Stimulated activated CD8-positive, alpha-beta memory T cell treated with anti-CD3 and anti-CD28 coated beads, Interleukin-15, amount 100 ng/mL, for 4 hours (primary cell): Measurements from ENCODE around the gene EML5.
A peak's percentile ranks its signal among the peaks of the same experiment; 100 is the strongest.

ENCODE experiments used
- DNase-seq, 2 donors: peaks; one replicate each; pipeline ENCODE4 v3.0.0-alpha.2; 2020; ENCODE audit warnings: low read depth in 2 of 2

The EML5 gene

DNA sequence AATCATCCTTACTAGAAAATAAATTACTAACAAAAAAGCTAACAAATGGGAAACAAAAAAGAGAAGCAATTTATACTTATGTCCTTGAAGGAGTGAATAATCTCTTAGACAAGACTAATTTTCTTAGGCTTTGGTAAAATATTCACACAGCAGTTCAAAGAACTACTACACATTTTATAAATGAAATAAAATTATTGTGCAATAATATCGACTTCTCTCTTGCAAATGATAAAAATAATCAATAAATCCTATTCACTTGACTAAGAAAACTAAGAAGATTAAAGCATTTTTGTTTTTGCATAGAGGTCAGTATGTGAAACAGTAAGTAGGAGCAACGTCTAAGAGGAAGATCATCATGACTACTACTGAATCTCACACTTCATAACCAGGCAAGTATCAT is 82.0 kb downstream of the EML5 start:
- no peak for DNase-seq

DNA sequence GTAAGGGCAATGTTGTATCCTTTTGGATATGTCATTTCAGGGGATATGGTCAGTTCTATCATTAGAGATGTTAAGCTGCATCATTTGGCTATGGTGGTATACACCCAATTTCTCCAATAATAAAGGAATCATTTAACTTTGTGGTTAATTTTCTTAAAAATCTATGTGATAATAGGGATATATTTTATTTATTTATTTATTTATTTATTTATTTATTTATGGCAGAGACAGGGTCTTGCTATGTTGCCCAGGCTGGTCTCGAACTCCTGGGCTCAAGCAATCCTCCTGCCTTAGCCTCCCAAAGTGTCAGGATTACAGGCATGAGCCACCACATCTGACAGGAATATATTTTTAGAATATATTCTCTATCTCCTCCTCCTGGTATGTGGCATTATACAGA is 85.7 kb downstream of the EML5 start:
- DNase-seq = no peak

DNA sequence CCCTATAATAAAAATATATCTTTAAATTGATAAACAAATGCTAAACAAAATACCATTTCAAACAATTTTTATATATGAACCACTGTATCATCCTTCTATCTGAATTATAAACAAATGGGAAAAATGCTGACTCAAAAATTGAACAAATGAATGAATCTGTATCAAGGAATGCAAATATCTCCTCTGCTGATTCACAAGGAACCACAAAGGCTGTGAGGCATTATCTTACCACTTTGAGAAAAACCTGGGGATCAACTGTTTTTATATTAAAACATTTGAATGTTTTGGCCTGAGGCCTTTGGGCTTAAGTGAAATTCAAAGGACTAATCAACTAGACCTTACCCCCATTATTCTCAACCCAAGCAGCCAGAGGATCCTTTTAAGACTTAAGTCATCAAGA is 86.3 kb downstream of the EML5 start:
- no peak for DNase-seq

DNA sequence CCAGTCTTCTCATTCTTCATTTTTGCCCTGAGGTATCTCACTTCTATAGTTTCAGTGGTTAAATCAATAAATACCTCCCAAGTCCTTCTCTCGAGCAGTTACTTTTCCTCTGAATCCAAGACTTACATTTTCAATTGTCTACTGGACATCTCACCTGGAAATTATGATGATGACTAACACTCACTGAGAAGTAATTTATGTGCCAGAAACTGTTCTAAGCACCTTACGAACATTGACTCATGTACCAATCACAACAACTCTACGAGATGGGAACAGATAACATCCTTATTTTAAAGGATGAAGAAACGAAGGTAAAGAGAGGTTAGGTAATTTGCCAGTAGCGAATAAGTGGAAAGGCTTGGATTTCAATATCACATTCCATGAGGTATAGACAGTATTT is 94.1 kb downstream of the EML5 start:
- DNase-seq = no peak

DNA sequence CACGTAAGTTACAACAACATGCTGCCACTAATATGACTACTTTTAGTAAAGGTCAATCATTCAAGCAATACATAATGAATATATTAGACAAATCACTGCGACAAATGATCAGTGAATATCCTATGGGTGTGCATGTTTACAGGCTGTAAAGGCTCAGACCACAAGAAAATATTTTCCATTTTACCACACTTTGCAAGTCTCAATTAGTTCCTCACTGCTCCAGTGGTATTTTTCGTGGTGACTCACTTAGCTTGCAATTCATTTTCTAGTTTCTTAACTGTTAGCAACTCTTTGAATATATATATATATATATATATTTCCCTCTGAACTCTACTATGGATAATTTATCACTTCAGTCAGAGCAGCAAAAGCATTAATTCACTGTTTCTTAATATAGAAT is 96.9 kb downstream of the EML5 start:
- DNase-seq = no peak

DNA sequence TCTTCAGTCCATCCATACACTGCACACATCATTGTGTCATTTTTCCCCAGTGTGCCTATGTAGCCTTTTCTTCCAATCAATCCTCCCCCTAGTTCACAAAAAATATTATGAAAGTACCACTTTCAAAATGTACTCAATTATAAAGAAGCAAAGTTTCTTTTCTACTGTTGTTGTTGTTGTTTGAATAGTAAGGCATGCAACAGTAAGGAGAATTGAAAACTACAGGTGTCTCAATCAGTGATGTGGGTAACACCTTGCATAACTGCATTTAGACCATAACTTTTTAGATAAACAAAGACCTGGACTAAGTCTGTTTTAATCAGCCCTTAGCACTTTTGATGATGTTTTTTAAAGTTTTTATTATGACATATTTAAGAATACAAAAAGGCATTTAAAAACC is 104.4 kb downstream of the EML5 start:
- no peak for DNase-seq

DNA sequence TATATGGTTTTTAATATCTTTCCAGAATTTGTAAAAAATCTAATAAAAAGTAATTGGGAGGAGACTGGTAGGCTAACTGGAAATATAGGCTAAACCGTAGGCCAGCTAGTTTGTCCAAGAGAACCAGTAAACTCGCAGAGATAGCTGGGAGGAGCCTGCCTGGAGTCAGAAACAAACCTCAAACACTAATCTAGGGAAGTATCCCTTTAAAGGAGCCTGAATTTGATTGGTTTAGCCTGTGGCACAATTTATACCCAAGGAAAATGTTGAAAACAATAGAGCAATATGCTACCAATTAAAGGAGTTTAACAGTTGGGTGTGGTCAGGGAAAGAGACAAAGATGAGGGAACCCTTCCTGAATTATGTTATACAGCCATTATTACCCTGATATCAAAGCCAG is 109.6 kb downstream of the EML5 start:
- no peak for DNase-seq

DNA sequence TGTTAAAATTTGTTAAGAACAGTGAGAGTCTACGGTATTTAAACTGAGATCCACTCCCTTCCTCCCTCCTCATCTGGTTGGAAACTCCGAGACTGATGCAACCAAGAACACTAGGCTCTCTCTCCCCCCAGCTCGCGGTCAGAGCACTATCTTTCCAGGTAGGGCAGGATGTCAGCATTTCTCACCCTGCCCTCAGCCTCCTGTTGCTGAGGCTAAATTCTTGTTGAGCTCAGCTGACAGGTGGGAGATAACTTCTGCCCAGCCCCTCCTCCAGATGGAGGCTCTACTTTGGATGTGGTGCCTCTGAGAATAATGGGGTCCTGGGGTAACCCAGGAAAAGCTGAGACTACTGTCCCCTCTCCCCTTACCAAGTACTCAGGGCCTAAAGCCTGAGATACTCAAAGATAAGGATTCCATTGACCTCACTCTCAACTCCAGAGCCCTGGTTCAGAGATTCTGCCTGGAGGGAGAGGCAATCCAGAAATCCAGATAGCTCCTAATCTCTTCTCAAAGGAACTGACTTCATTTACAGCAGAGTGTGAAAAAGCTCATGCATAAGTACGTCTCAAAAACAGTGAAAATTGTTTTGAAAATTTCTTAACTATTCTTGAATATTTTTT is 110.1 kb downstream of the EML5 start:
- DNase-seq = no peak

DNA sequence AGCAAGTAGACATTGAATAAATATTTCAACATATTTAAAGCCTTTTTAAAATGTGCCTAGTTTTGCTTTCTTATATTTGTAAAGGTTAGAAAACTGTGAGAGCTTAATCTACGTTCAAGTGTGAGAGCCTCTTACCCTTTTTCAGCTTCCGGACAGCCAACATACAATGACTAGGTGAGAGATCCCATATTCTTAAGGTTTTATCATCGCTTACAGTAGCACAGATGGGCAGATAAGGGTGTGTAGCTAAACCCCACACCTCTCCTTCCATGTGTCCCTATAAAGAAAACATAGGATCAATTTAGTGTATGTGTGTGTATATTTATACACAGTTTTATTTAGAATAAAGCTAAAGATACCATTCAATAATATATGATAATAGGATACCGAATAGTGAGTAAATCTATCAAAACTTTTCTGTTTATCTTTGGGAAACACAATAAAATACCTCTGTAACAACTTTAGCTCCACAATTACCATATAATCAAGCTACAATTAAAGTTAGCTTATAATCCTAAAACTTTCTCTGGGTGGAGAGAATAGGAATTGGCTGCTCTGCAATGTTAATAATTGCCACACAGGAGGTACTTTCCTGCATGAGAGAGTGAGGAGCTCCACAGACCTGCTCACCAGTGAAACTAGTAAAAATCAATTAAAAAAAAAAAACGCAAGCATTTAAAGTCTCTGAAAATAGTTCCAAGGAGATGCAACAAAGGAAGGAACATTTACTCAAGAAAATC is 110.8 kb downstream of the EML5 start:
- DNase-seq = no peak

DNA sequence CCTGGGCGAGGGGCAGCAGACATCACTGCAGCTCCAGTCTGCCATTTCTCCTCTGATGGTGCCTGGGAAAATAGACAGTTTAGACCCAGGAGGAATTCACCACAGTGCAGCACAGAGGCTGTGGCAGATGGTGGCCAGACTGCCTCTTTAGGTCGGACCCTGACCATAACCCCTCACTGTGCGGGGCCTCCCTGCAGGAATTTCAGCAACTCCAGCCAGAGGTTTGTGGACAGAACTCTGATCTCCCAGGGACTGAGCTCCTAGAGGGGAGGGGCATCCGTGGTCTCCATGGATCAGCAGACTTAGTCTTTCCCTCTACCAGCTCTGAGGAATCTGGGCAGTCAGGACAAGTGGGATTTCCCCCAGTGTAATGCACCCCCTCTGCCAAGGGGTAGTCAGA is 123.4 kb downstream of the EML5 start:
- DNase-seq = no peak

DNA sequence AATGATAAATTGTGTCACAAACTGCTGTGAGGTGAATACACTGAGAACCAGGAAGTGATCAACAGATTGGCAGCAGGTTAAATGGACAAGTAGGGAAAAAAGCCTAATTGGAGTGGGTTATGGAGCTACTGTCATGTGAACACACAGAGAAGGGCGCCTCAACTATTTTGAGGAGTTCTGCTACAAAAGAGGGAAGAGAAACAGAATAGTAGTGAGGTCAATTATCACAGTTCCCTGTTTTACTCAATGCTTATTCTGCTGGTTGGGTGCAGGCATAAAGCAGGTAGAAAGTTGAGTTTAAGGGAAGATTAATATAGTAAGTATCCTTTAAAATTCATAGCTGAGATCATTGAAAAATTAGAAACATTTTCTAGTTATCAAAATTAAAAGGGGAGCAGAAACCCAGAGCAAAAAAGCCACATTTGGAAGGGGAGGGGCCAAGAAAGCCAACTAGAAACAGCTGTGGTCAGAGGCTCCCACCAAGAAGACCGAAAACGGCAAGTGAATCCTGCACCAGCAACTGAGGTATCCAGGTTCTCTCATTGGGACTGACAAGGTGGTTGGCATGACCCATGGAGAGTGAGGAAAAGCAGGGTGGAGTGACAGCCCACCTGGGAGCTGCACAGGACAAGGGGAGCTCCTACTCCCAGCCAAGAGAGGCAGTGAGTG is 124.2 kb downstream of the EML5 start:
- no peak for DNase-seq

DNA sequence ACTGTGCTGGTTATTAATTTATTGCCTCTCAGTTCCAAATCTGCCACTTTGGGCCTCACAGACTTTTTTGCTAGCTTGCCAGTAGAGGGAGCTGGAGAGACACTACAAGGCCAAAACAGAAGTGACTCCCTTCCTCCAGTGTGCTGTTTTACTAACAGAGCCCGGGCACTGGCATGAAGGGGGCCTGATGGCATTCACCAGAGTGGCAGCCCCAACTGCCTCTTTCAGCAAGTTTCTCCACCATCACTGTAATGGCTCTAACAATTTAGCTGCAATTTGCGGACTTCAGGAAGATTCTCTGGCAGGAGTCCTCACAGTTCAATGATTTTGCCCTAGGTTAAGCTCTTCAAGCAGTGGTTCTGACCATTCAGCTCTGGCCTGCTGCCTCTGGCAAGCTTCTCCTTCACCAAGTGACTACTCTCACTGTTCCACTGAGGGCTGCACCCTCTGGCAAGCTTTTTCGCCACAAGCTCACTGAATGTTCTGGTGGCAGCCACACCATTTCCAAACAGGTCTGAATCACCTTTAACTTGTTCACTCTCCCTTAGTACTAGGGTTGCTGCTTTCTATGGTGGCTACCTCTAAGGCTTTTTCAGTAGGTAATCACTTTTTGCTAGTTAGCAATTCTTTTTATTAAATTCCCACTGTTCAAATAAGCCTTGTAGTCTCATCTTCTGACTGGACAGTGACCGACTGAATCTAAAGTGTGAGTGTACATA is 125.0 kb downstream of the EML5 start:
- peak in 1 of 2 donors; percentile 8 for DNase-seq

DNA sequence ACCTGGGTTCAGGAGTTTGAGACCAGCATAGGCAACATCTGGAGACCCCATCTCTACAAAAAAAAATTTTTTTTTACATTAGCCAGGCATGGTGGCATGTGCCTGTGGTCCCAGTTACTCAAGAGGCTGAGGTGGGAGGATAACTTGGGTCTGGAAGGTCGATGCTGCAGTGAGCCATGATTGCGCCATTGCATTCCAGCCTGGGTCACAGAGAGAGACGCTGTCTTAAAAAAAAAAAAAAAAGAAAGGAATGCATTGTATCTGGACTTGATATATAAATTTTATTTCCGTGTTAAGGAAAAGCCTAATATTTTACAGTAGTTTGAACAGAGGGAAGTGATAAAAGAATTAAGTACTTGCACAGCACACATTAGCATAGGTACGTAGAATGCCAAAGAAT is 132.7 kb downstream of the EML5 start:
- no peak for DNase-seq

DNA sequence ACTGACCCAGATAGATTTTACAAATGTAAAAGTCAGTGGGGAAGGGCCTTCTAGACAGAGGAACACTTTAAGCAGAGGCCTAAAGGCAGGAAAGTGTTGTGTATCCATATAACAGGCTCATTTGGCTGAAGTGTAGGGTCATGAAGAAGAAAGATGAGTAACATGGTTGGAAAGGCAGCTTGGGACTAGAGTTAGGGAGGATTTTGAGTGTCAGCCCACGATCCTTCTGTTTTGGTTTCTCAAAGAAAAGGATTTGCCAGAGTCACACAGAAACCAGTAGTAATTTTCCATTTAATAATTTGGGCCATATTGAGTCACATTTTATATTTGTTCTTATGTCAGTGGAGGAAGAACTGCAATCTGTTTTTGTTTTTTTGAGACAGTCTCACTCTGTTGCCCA is 153.5 kb downstream of the EML5 start:
- no peak for DNase-seq

DNA sequence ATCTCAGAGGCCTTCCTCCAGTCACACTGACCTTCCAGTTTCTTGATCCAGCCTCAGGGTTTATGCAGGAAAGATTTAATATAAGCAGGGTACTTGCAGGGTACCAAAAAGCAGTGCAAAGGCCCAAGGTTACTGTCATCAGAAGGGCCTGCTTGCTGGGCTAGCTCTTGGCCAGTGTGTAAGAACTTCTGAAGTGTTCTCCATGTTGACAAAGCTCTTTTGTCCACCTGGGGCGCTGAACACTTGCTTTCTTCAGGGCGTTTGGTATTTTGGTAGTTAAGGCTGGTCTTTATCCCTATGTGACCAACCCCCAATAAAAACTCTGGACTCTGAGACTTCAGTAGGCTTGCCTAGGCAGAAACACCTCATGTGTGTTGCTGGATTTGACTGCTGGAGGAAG is 160.2 kb downstream of the EML5 start:
- DNase-seq = no peak

DNA sequence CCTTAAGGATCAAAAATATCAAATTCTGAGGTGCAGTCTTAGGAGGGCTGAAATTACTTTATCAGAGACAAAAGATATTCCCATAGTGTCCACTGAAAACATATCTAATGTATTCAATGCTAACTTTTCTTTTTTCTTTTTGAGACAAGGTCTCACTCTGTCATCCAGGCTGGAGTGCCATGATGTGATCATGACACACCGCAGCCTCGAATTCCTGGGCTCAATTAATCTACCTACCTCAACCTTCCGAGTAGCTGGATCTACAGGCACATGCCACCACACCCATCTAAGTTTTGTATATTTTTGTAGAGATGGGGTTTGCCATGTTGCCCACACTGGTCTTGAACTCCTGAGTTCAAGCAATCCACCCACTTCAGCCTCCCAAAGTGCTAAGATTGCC is 161.7 kb downstream of the EML5 start:
- DNase-seq = no peak

DNA sequence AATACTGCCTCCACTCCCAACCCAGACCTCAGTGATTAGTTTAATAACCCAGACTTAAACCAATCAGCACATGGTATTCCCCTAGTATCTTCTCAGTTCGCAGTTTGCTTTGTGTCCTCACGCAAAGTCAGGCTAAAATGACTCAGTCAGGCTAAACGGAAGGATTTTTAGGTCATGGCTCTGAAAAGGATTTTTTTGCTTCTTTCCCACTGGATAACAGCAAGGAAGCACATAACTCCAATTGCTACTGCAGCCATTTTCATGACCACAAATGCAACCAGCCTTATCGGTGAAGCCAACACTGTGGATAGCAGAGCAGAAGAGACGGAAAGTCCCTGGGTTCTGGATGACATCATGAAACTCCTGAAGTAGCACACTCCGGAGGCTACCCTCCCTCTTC is 162.2 kb downstream of the EML5 start:
- no peak for DNase-seq

DNA sequence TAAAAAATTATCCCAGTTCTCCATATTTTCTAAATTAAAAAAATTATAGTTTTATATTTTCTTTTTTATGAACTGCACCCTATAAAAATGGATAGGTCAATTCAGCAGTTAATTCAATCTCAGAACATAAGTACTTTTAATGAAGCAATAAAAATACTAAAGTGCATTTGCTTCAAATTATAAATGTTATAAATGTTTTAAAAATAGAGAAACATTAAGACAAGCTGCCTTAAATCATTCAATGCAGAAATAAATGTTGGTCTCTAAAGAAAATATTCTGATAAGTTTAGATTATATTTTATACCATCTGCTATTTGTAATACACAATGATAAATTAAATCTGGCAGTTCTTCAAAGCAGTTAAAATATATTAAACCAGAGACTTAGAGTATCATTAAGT is 164.3 kb downstream of the EML5 start:
- DNase-seq = no peak

DNA sequence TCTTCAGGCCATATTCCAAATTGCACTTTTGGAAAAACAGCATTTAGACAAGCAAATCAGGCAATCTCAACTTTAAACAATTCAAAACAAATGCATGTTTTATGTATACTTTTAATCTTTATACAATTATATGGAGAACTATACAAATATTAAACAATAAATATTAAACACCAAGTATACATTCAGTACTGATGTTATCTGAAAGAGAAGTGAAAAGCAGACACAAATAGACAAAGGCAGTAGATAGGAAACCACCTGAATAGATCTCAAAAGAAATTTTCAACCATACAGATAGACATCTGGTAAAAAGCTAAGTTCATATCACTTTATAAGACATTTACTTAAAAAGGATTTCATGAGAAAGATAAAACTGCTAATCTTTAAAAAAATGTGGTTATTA is 164.7 kb downstream of the EML5 start:
- DNase-seq = no peak

DNA sequence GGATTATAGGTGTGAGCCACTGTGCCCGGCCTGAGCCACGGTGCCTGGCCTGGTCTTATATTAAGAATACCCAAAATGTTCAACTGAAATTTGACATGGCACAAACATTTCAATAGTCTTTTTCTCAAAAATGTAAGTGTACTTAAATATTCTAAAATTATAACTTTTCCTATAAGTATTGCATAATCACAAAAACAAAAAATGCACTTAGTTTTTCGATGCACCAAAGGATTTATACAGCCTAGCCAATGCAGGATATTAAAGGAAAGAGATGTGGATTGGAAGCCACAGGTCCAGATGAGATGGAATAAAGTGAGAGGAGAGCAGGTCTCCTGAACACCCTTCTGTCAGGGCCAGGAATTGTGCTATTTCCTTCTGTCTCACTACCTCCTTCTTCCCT is 167.1 kb downstream of the EML5 start:
- no peak for DNase-seq

DNA sequence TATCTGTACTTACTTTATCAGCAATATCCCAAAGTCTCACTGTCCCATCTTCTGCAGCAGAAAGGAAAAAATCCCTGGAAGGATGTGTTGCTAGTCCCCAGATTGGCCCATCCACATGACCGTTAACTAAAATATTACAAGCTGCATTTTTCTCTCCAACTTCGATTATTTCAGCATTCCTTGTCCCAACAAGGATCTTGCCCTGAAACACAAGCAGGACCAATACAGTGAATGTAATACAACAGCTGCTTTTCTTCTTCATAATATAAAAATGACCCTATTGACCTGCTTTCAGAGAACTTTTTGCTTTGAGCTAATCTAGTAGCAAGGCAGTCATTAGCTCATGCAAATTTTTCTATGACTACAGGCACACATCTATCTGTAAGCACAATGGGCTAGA is 171.7 kb downstream of the EML5 start:
- DNase-seq = no peak

DNA sequence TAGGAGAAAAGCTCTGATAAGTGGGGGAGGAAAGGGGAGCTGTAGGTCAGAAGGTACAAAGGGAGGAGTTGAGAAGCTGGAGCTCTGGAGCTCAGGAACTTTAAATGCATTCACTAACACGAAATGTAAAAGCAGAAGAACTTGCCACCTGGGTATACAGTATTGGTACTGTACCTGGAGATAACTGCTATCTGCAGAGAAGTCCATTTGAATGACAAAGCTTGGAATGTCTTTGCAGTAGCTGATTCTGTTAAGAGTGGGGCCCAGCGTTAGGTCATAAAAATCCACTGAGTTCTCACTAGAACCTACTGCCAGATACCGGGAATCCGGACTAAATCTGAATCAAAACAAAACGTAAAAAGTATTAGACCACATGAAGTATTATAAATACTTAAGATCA is 174.3 kb downstream of the EML5 start:
- no peak for DNase-seq

DNA sequence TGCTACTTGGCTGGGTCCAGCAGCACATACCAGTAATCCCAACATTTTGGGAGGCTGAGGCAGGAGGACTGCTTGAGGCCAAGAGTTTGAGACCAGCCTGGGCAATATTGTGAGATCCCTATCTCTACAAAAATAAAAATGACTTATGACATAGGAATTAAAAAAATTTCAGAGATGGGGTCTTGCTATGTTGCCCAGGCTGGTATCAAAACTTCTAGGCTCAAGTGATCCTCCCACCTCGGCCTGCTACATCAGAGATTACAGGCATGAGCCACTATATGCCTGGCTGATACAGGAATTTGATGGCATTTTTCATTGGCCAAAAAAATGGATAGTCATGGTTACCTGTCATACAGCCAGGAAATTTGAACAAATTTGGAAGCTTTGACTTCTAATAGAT is 175.3 kb downstream of the EML5 start:
- DNase-seq = no peak
